ENCODE measurements around the gene PPP4R4.

- TF ChIP-seq CTCF (conservative IDR thresholded peaks at IDR 0.05) (no peak), EZH2 (IDR thresholded peaks at IDR 0.05; ENCODE audit: low read depth) (no peak)
Measured at GRCh38 chr14:94145902-94146527, 28.1 kb upstream of the PPP4R4 start.

All from PC-9 (cell line).